ENCODE measurements around the gene TMEM239. TPM values are rescaled to one million over a fixed set of nuclear protein-coding genes. Genes with fewer than 3 reads are reported as not detected.
A peak's percentile ranks its signal among the peaks of the same experiment; 100 is the strongest.

The TMEM239 gene
- total and polyA plus RNA-seq, 8 donors, result not detected

- Histone ChIP-seq H3K27ac (no peak overlapping the region), H3K4me1 (peaks cover 6 to 8% (median 6%) of the 10 kb centered on the region in 3 donors), H3K4me3 (no peak overlapping the region), H3K27me3 (no peaks in the 10 kb centered on the region), H3K36me3 (no peaks in the 10 kb centered on the region), H3K9me3 (no peaks in the 10 kb centered on the region)
- intact Hi-C loops (cut with DNase I), result no loop called here
- TF ChIP-seq, protein P1, sequence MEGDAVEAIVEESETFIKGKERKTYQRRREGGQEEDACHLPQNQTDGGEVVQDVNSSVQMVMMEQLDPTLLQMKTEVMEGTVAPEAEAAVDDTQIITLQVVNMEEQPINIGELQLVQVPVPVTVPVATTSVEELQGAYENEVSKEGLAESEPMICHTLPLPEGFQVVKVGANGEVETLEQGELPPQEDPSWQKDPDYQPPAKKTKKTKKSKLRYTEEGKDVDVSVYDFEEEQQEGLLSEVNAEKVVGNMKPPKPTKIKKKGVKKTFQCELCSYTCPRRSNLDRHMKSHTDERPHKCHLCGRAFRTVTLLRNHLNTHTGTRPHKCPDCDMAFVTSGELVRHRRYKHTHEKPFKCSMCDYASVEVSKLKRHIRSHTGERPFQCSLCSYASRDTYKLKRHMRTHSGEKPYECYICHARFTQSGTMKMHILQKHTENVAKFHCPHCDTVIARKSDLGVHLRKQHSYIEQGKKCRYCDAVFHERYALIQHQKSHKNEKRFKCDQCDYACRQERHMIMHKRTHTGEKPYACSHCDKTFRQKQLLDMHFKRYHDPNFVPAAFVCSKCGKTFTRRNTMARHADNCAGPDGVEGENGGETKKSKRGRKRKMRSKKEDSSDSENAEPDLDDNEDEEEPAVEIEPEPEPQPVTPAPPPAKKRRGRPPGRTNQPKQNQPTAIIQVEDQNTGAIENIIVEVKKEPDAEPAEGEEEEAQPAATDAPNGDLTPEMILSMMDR (IDR thresholded peaks at IDR 0.05), result no peak
- FAIRE-seq (no peak), ATAC-seq (no peak), DNase-seq (no peak)
- WGBS, 2 donors, result 83 to 90% methylated on average over 6 of the region's 6 CpGs
Measured at GRCh38 chr20:2837221-2837960, 21.2 kb downstream of the TMEM239 start.

- H3K9me3 ChIP-seq, result no peaks in the 10 kb centered on the region
- DNase-seq (peak in 1 of 6 donors; percentile 58), ATAC-seq (no peak), FAIRE-seq (no peak)
- TF ChIP-seq, protein P1 (IDR thresholded peaks at IDR 0.05), result no peak
- peaks cover 6 to 8% (median 6%) of the 10 kb centered on the region in 3 donors for H3K4me1 ChIP-seq
- no peaks in the 10 kb centered on the region for H3K36me3 ChIP-seq
- H3K27ac ChIP-seq, result no peak overlapping the region
- intact Hi-C loops (cut with DNase I), result no loop called here
- no peaks in the 10 kb centered on the region for H3K27me3 ChIP-seq
- WGBS, 2 donors, result 97% methylated on average over 19 of the region's 19 CpGs
- H3K4me3 ChIP-seq, result no peak overlapping the region
Measured at GRCh38 chr20:2838170-2838797, 22.1 kb downstream of the TMEM239 start.

GRCh38 chr20:2838847-2839671, 22.9 kb downstream of the TMEM239 start:
- Histone ChIP-seq H3K27me3 (no peaks in the 10 kb centered on the region), H3K4me1 (peaks cover 6 to 10% (median 6%) of the 10 kb centered on the region in 3 donors), H3K9me3 (no peaks in the 10 kb centered on the region), H3K27ac (no peak overlapping the region), H3K4me3 (no peak overlapping the region), H3K36me3 (no peaks in the 10 kb centered on the region)
- DNase-seq (peak in 1 of 6 donors; percentile 35), ATAC-seq (no peak), FAIRE-seq (no peak)
- 94 to 95% methylated on average over 15 of the region's 15 CpGs for WGBS, 2 donors
- TF ChIP-seq, protein P1 (IDR thresholded peaks at IDR 0.05), result no peak
- intact Hi-C loops (cut with DNase I), result no loop called here

GRCh38 chr20:2839732-2840137, 23.6 kb downstream of the TMEM239 start:
- peak overlapping the region; percentile 96 to 99 (median 96) for H3K4me3 ChIP-seq
- TF ChIP-seq, protein P1 (IDR thresholded peaks at IDR 0.05), result no peak
- WGBS, 2 donors, result 84 to 86% methylated on average over 20 to 21 of the region's 21 CpGs
- no peak overlapping the region for H3K27ac ChIP-seq
- H3K36me3 ChIP-seq, result no peaks in the 10 kb centered on the region
- FAIRE-seq (no peak), ATAC-seq (no peak), DNase-seq (peak in 1 of 6 donors; percentile 31)
- H3K4me1 ChIP-seq, result peaks cover 6 to 10% (median 6%) of the 10 kb centered on the region in 3 donors
- H3K9me3 ChIP-seq, result no peaks in the 10 kb centered on the region
- intact Hi-C loops (cut with DNase I), result no loop called here
- H3K27me3 ChIP-seq, result no peaks in the 10 kb centered on the region

Data from pancreas (tissue), 10 donors.